ENCODE data around the gene PRAF2.

PRAF2 gene

DNA sequence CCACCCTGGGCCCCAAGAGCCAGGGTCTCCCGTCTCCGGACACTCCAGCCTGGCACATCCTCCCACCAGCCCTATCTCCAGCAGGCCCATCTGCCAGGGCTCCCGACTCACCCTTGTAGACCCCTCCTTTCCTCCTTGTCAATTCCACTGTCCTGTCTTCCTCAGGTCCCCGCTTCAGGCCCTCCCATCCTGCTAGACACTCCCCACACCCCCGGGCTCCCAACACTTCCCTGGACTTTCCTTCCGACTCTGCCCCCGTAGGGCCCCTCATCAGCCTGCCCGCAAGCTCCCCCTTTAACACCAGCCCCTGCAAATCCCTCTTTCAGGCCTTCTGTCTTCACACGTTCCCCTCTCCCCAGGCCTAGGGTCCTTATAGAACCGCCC is 1.1 kb downstream of the PRAF2 start:
- no peak for DNase-seq (ENCODE audit: low read depth)

DNA sequence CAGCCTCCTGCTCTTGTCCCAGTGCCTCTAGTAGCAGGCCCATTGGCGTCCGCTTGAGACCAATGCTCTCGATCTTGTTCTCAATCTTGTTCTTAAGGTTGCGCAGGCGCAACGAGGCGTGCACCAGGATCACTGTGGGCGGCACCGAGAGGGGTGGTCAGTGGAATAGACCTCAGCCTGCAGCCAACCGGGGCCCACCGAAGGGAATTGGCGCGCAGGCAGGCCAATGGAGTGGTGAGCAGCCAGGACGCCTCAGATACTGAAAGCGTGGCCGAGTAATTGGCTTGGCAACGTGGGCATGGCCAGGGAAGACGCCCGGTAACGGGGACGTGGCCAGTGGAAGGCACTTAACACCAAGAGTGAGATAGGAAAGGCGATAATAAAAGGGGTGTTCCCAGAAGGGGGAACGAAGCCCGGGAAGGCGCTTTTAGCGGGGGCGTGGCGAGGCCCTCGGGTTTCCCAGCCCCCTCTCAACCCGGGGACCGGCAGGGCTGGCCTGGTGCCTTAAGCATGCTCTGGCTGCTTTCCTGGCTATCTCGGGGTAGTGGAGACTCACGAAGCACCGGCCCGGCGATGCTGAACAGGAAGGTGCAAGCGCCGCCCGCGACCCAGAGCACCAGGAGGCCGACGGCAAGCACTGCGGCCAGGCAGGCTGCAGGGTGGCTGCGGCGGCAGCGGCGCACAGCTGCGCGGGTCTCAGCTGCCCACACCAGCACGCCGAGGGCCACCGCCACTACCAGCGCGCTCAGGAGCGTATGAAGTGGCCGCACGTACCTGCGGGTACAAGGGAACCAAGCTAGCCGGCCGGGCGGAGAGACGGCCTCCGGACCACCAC is 1.7 kb downstream of the PRAF2 start:
- peak; percentile 83 for DNase-seq (ENCODE audit: low read depth)

DNA sequence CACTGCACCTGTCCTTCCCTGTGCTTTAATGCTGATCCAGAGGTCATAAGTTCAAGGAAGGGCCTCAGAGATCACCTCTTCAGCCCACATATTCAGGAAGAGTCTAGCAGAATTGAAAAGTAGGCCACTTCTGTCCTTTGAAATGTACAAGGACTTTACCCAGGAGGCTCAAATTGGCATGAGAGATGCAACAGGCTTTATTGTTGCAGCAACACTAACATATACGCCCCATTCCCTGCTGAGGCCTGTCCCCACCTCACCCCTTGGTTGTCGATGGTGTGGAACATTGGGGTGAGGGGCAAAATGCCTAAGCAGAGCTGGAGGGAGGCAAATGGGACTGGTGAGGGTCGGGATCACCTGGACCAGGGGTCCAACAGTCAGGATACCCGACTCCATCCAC is 2.8 kb downstream of the PRAF2 start:
- DNase-seq (ENCODE audit: low read depth), result no peak

- DNase-seq (ENCODE audit: low read depth), result no peak
Observed at GRCh38 chrX:49069038-49069437, 4.8 kb downstream of the PRAF2 start.

DNA sequence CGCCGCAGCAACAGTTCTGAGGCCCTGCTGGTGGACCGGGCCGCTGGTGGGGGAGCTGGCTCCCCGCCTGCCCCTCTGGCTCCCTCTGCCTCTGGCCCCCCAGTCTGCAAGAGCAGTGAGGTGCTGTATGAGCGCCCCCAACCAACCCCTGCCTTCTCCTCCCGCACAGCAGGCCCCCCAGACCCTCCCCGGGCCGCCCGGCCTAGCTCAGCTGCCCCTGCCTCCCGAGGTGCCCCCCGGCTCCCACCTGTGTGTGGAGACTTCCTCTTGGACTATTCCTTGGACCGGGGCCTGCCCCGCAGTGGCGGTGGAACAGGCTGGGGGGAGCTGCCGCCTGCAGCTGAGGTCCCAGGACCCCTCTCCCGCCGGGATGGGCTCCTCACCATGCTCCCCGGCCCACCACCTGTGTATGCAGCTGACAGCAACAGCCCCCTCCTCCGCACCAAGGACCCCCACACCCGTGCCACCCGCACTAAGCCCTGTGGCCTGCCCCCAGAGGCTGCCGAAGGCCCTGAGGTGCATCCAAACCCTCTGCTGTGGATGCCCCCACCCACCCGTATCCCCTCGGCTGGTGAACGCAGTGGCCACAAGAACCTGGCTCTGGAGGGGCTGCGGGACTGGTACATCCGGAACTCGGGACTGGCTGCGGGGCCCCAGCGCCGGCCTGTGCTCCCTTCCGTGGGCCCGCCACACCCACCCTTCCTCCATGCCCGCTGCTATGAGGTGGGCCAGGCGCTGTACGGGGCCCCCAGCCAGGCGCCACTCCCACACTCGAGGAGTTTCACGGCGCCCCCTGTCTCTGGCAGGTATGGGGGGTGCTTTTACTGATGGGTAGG is 6.3 kb downstream of the PRAF2 start:
- no peak for DNase-seq (ENCODE audit: low read depth)

DNA sequence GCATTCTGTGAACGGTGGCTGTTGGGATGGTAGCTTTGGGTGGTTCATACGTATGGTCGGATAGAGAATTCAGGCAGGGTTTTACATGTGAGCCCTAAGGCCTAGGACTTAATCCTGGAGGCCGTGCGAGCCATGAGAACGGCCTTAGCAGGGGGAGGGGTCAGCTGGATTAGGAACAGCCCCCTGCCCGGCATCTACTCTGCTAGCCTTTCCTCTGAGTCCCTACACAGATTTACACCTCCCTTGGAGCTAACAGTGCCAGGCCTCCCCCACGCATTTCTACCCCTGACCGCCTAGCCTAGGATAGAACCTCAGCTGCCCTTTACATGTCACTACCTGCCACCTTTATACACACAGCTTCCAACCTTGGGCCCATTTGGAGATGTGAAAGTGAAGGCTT is 7.1 kb downstream of the PRAF2 start:
- DNase-seq (ENCODE audit: low read depth), result no peak

- no peak for DNase-seq (ENCODE audit: low read depth)
Observed at GRCh38 chrX:49066278-49066677, 7.5 kb downstream of the PRAF2 start.

GRCh38 chrX:49064735-49065134 is 9.1 kb downstream of the PRAF2 start:
- DNase-seq (ENCODE audit: low read depth), result no peak

- DNase-seq (ENCODE audit: low read depth), result no peak
Observed at GRCh38 chrX:49064303-49064702, 9.5 kb downstream of the PRAF2 start.

DNA sequence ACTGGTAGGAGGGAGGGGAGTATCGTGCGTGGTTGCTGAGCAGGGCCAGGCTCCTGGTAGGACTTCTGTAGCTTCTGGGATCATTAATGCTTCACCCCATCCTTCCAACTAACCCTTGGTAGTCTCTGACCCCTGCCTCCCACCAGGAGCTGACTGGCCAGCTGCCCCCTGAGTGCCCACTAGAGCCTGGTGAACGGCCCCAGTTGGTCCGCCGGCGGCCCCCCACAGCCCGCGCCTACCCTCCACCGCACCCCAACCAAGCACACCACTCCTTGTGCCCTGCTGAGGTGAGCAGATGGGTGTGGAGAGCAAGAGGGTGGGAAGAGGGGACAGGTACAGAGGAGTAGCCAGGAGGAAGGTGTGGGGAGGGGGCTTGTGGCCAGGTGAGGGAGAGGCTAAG is 10.1 kb downstream of the PRAF2 start:
- no peak for DNase-seq (ENCODE audit: low read depth)

DNA sequence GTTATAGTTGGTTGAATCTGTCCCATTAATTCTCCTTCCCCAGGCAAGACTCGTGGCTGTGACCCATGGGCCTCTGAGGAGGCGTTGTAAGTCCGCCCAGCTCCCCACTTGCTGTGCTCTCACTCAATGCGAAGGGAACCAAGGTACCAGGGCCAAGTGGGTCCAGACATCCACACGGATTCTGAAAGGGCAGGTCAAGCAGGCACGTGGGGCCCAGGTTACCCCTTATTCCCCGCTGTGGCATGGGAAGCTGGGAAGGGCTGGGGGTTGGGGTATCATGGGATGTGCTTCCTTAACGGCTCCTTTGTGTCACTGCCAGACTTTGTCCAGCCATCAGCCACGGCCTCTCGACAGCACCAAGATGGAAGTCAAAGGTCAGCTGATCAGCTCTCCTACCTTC is 11.9 kb downstream of the PRAF2 start:
- DNase-seq (ENCODE audit: low read depth), result no peak

DNA sequence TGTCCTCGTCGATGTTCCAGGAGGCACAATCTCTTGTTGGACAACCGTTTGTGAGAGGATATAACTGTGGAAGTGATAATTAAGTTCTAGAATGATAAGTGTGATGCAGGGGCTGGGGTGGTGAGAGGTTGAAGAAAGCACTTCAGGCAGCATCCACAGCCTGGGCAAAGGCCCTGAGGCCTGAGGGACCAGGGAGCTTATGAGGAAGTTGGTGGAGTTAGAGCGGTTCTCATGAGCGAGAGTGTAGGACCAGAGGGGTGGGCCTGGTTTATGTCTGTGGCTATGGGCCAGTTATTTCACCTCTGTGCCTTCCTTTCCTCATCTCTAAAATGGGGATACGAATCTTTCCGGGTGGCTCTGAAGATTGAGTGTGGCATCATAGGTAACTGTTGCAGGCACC is 12.3 kb downstream of the PRAF2 start:
- DNase-seq (ENCODE audit: low read depth), result no peak

GRCh38 chrX:49060914-49061313 is 12.9 kb downstream of the PRAF2 start:
- no peak for DNase-seq (ENCODE audit: low read depth)

- DNase-seq (ENCODE audit: low read depth), result no peak
Observed at GRCh38 chrX:49059681-49060085, 14.1 kb downstream of the PRAF2 start.

GRCh38 chrX:49059201-49059600 is 14.6 kb downstream of the PRAF2 start:
- no peak for DNase-seq (ENCODE audit: low read depth)

- DNase-seq (ENCODE audit: low read depth), result no peak
Observed at GRCh38 chrX:49058794-49059193, 15.0 kb downstream of the PRAF2 start, which contains the start of gene CCDC120. TSS of gene CCDC120 (plus strand) at chrX:49058999. CDS start at chrX:49062042, 3,043 bp downstream.

DNA sequence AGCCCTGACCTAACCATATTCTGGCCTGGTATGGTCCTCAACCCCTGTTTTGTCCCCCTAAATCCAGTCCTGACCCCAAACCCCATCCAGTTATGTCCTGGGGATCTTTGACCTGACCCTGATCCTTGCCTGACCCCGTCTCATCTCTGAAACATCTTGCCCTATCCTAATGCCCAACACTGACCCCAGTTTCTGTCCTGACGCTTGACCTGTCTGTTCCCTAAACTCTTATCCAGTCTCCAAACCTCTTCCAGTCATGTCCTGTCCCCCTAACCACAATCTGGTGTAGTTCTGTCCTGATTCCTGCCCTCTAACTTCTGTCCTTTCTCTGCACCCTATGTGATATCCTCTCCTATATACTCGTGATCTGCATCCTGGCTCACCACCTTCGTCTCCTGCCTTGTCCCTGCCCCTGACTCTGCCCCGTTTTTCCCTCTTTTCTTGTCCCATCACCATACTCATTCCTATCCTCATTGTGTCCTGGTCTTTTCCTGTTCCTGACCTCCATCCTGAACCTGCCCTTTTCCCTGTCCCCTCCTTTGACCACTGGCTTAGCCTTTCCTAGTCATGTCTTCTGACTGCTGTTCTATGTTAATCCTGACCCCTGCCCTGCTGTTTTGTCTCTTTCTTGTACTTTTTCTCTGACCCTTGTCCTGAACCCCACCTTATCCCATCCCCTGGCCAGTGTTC is 19.6 kb downstream of the PRAF2 start:
- DNase-seq (ENCODE audit: low read depth), result no peak

- DNase-seq (ENCODE audit: low read depth), result no peak
Observed at GRCh38 chrX:49053223-49054072, 20.4 kb downstream of the PRAF2 start.

GRCh38 chrX:49043987-49044281 is 29.9 kb downstream of the PRAF2 start:
- DNase-seq (ENCODE audit: low read depth), result no peak

- DNase-seq (ENCODE audit: low read depth), result peak; percentile 98
Observed at GRCh38 chrX:49043220-49043986, 30.4 kb downstream of the PRAF2 start, which contains the start of gene TFE3. TSS of gene TFE3 (minus strand) at chrX:49043357. CDS start at chrX:49043226, 131 bp downstream.

Measured in amniotic epithelial cell (primary cell).